K562 (cell line): ENCODE results near the gene FRK. TPM values are rescaled to one million over a fixed set of nuclear protein-coding genes. Genes with fewer than 3 reads are reported as not detected.
A peak's percentile ranks its signal among the peaks of the same experiment; 100 is the strongest.

Experiments
- ATF3 ChIP-seq, 2 experiments: fragments of 450-650 bp in 1 of 2; sonication (generic) in 1 of 2; formaldehyde crosslinking in 1 of 2; IDR thresholded peaks in 1 of 2; conservative IDR thresholded peaks in 1 of 2; 2 replicates each; pipeline versions ENCODE4 v1.6.1 to v1.8.1; 2016 to 2023; ENCODE audit warnings: mild to moderate bottlenecking in 2 of 2, moderate library complexity in 2 of 2, inconsistent platforms in 1 of 2, missing genetic modification reagents in 1 of 2
- ATF6 ChIP-seq: sonication (generic); formaldehyde crosslinking; IDR thresholded peaks from 2 replicates; pipeline ENCODE4 v1.4.0; 2020; ENCODE audit warnings: mild to moderate bottlenecking, missing genetic modification reagents
- CHD1 ChIP-seq: fragments of 200-600 bp; sonication (generic); IDR thresholded peaks from one replicate; pipeline ENCODE4 v1.6.1; 2012; ENCODE audit warnings: mild to moderate bottlenecking, moderate library complexity, low read length, inconsistent platforms
- E2F3 ChIP-seq: fragments of 250-450 bp; sonication (Bioruptor Pico); IDR thresholded peaks from 2 replicates; pipeline ENCODE4 v1.4.0; 2020; ENCODE audit warnings: mild to moderate bottlenecking
- HDAC2 ChIP-seq: fragments of 450-650 bp; IDR thresholded peaks from 2 replicates; pipeline ENCODE4 v1.6.1; 2016; ENCODE audit warnings: mild to moderate bottlenecking
- HNRNPUL1 ChIP-seq: fragments of 200-400 bp; formaldehyde crosslinking; IDR thresholded peaks from 2 replicates; pipeline ENCODE4 v1.6.1; 2017; ENCODE audit warnings: low read length
- MAFG ChIP-seq: fragments of 450-650 bp; conservative IDR thresholded peaks from 2 replicates; pipeline ENCODE4 v1.6.1; 2016; ENCODE audit warnings: missing genetic modification characterization, missing compliant biosample characterization
- MAX ChIP-seq: sonication (generic); formaldehyde crosslinking; IDR thresholded peaks from 2 replicates; pipeline ENCODE4 v1.9.0; 2022; ENCODE audit warnings: mild to moderate bottlenecking, missing genetic modification reagents
- MYBL2 ChIP-seq, 2 experiments: fragments of 450-650 bp in 1 of 2; sonication (generic) in 1 of 2; formaldehyde crosslinking in 1 of 2; IDR thresholded peaks; 2 replicates each; pipeline versions ENCODE4 v1.6.1 to v1.8.1; 2017 to 2022; ENCODE audit warnings: borderline replicate concordance in 1 of 2, inconsistent platforms in 1 of 2, low read depth in 1 of 2, mild to moderate bottlenecking in 1 of 2, missing genetic modification reagents in 1 of 2, moderate library complexity in 1 of 2
- NFE2 ChIP-seq: IDR thresholded peaks from 2 replicates; pipeline ENCODE4 v1.6.1; 2014; ENCODE audit warnings: antibody characterized with exemption, low read depth
- NFE2L1 ChIP-seq: fragments of 450-650 bp; IDR thresholded peaks from 2 replicates; pipeline ENCODE4 v1.6.1; 2016; ENCODE audit warnings: missing genetic modification characterization, low read depth, mild to moderate bottlenecking, missing compliant biosample characterization, moderate library complexity, borderline replicate concordance
- PHTF2 ChIP-seq: fragments of 250-450 bp; sonication (Bioruptor Pico); IDR thresholded peaks from 2 replicates; pipeline ENCODE4 v1.5.0; 2021; ENCODE audit warnings: mild to moderate bottlenecking
- RBFOX2 ChIP-seq: fragments of 200-400 bp; formaldehyde crosslinking; IDR thresholded peaks from 2 replicates; pipeline ENCODE4 v1.6.1; 2017; ENCODE audit warnings: low read depth, mild to moderate bottlenecking, low read length, moderate library complexity
- TAF7 ChIP-seq: fragments of 450-650 bp; IDR thresholded peaks from 2 replicates; pipeline ENCODE4 v1.6.1; 2016; ENCODE audit warnings: missing genetic modification characterization, missing compliant biosample characterization
- TOE1 ChIP-seq, 2 experiments: fragments of 450-650 bp in 1 of 2; sonication (generic) in 1 of 2; formaldehyde crosslinking in 1 of 2; IDR thresholded peaks; 2 replicates each; pipeline versions ENCODE4 v1.7.1 to v1.8.0; 2016 to 2022; ENCODE audit warnings: borderline replicate concordance in 2 of 2, mild to moderate bottlenecking in 2 of 2, antibody characterized with exemption in 1 of 2, inconsistent platforms in 1 of 2, low read depth in 1 of 2, missing genetic modification reagents in 1 of 2, moderate library complexity in 1 of 2
- WHSC1 ChIP-seq: IDR thresholded peaks from one replicate; pipeline ENCODE4 v1.6.1; 2012; ENCODE audit warnings: low read length, control low read depth, inconsistent platforms
- ZBTB9 ChIP-seq: fragments of 450-650 bp; formaldehyde crosslinking; IDR thresholded peaks from 2 replicates; pipeline ENCODE4 v1.4.0; 2020; ENCODE audit warnings: mild to moderate bottlenecking, moderate library complexity
- ZNF277 ChIP-seq: fragments of 250-450 bp; sonication (Bioruptor Pico); IDR thresholded peaks from 2 replicates; pipeline ENCODE4 v1.8.0; 2022; ENCODE audit warnings: inconsistent platforms, mild to moderate bottlenecking, moderate library complexity, borderline replicate concordance
- ZNF3 ChIP-seq: fragments of 250-450 bp; sonication (Bioruptor Pico); IDR thresholded peaks from 2 replicates; pipeline ENCODE4 v1.5.0; 2021; ENCODE audit warnings: mild to moderate bottlenecking, moderate library complexity
- ZNF408 ChIP-seq: fragments of 250-450 bp; sonication (Bioruptor Pico); IDR thresholded peaks from 2 replicates; pipeline ENCODE4 v1.4.0; 2020; ENCODE audit warnings: low read depth, mild to moderate bottlenecking, moderate library complexity
- polyA plus RNA-seq, 8 experiments: library from polyadenylated mRNA; depleted of rRNA in 4 of 8; stranded (reverse) in 5 of 8; unstranded in 3 of 8; fragments of >200 nt; fragmentation: Nextera tagmentation in 2 of 8; fragmentation: Illumina TruSeq in 1 of 8; extraction: Ambion mirVana in 2 of 8; extraction: Trizol in 1 of 8; gene quantifications; 2 replicates each; pipeline versions ENCODE4 v1.2.1 to v1.2.3, GENCODE V29; 2011 to 2014; ENCODE audit warnings: inconsistent platforms in 1 of 8, missing spikeins in 1 of 8
- total RNA-seq, 7 experiments: library from RNA; depleted of rRNA in 6 of 7; stranded (reverse); fragments of >200 nt in 6 of 7; fragmentation: Illumina TruSeq in 2 of 7; extraction: Trizol in 2 of 7; gene quantifications; 2 replicates each; pipeline versions ENCODE4 v1.2.1 to v1.2.3, GENCODE V29; 2011 to 2021; ENCODE audit warnings: low replicate concordance in 1 of 7

FRK gene
- total and polyA plus RNA-seq, 9 of the 15 experiments (the other 6 are each of a cell fraction or from before 2014, with no cell fraction given): 0.01 to 0.29 (median 0.09) TPM

- TF ChIP-seq HDAC2 (no peak), PHTF2 (CRISPR knock-in tag) (no peak), ZNF408 (CRISPR knock-in tag) (no peak), ATF3 (IDR thresholded peaks at IDR 0.05) (peak; percentile 71), ATF3 (CRISPR knock-in tag; conservative IDR thresholded peaks at IDR 0.05) (no peak), HNRNPUL1 (no peak), RBFOX2 (no peak), NFE2 (no peak), CHD1 (no peak), TAF7 (tag) (no peak), WHSC1 (no peak), ZBTB9 (CRISPR knock-in tag) (no peak), MYBL2 (IDR thresholded peaks at IDR 0.05; ENCODE audit: low read depth) (no peak), MYBL2 (CRISPR knock-in tag; IDR thresholded peaks at IDR 0.05; ENCODE audit: borderline replicate concordance) (no peak), ATF6 (no peak), MAX (no peak), ZNF3 (CRISPR knock-in tag) (no peak), E2F3 (CRISPR knock-in tag) (no peak), ZNF277 (CRISPR knock-in tag) (no peak), TOE1 (IDR thresholded peaks at IDR 0.05; ENCODE audit: borderline replicate concordance) (peak; percentile 33; the same call in 1 of the 2 replicates), TOE1 (CRISPR knock-in tag; IDR thresholded peaks at IDR 0.05; ENCODE audit: borderline replicate concordance, low read depth) (no peak), MAFG (no peak), NFE2L1 (no peak)
These were observed 11.7 kb upstream of the FRK start (continued) for GRCh38 chr6:116072368-116072767.
